ENCODE results near the gene ASIC4.

Gene ASIC4

DNA sequence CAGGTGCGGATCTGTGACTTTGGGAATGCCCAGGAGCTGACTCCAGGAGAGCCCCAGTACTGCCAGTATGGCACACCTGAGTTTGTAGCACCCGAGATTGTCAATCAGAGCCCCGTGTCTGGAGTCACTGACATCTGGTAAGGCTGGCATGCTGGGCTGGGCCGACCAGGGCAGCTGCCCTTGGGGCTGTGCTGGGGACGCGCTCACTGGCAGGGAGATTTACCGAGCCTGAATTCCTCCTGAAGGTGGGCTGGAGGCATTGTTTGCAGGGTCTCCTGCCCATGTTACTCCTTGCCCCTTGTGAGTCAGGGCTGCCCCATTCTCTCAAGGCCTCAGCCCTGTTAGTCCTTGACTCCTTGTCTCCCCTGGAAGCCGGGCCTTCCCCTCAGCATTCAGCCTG, 34.3 kb upstream of the ASIC4 start:
- DNase-seq (ENCODE audit: low read depth) = no peak

GRCh38 chr2:219482674-219483405, 31.4 kb upstream of the ASIC4 start:
- DNase-seq (ENCODE audit: low read depth) = no peak

GRCh38 chr2:219483451-219484342, 30.6 kb upstream of the ASIC4 start:
- no peak for DNase-seq (ENCODE audit: low read depth)

- DNase-seq (ENCODE audit: low read depth) = no peak
Observed at GRCh38 chr2:219484343-219485200, 29.7 kb upstream of the ASIC4 start.

GRCh38 chr2:219485201-219485580, 29.1 kb upstream of the ASIC4 start:
- no peak for DNase-seq (ENCODE audit: low read depth)

GRCh38 chr2:219486380-219486959, 27.8 kb upstream of the ASIC4 start:
- DNase-seq (ENCODE audit: low read depth) = no peak

- no peak for DNase-seq (ENCODE audit: low read depth)
Observed at GRCh38 chr2:219488149-219488843, 26.0 kb upstream of the ASIC4 start.

DNA sequence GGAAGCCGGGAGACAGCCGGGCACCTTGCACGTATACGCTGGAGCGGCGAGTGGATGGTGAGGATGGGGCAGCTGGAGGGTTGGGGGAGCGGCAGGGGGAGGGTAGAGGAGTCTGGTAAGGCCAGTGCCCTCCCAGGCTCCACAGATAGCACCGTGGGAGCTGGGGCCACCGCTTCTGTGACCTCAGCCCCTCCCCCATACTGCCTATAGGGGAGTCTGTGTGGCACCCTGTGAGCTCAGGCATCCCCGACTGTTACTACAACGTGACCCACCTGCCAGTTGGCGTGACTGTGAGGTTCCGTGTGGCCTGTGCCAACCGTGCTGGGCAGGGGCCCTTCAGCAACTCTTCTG, 25.5 kb upstream of the ASIC4 start:
- DNase-seq (ENCODE audit: low read depth) = no peak

GRCh38 chr2:219489315-219489714, 25.0 kb upstream of the ASIC4 start:
- DNase-seq (ENCODE audit: low read depth) = no peak

DNA sequence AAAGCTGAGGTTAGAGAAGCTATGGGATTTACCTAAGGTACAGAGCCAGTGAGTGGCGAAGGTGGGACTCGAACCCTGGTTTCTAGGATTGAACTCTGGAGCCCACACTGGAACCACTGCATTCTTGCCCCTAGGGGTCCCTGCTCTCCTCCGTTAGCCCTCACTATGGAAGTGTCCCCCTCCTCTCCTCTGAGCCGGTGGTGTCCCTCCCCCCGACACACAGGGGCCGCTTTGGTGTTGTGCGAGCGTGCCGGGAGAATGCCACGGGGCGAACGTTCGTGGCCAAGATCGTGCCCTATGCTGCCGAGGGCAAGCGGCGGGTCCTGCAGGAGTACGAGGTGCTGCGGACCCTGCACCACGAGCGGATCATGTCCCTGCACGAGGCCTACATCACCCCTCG, 24.1 kb upstream of the ASIC4 start:
- no peak for DNase-seq (ENCODE audit: low read depth)

- no peak for DNase-seq (ENCODE audit: low read depth)
Observed at GRCh38 chr2:219490600-219491130, 23.6 kb upstream of the ASIC4 start.

DNA sequence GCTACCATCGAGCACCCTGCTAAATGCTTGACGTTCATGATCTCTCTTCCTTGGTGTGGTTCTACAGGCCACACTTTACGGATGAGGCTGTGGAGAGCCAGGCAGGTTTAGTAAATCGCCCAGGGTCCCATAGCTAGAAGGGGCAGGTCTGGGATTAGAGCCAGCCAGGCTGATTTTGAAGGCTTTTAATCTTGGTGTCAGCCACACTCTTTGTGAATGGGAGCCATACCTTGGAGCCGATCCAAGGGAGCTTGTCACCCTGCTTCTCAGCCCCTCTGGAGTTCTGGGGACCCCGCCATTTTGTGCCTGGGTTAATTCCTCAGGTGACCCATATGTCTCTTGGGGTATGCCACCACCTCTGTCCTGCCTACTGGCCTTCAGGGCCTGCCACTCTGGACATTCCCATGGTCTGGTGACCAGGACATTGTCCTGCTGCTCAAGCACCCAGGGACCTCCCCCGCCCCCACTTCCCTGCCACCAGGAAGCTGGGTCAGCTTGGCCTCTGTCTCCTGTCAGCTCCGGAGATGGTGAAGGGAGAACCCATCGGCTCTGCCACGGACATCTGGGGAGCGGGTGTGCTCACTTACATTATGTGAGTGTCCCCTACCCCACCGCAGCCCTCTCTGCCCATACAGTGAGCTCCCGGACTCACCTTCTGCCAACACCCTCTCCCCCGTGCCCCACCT, 22.9 kb upstream of the ASIC4 start:
- no peak for DNase-seq (ENCODE audit: low read depth)

DNA sequence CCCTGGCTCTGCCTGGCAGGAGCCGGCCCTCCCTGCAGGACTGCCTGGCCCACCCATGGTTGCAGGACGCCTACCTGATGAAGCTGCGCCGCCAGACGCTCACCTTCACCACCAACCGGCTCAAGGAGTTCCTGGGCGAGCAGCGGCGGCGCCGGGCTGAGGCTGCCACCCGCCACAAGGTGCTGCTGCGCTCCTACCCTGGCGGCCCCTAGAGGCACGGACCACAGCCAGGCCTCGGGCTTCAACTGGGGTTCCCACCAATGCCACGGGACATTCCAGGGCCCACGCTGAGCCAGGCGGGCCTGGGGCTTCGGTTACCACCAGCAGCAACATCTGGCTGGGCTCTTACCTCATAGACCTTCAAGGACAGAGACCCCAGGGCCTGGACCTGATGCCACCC, 21.7 kb upstream of the ASIC4 start:
- DNase-seq (ENCODE audit: low read depth) = no peak

DNA sequence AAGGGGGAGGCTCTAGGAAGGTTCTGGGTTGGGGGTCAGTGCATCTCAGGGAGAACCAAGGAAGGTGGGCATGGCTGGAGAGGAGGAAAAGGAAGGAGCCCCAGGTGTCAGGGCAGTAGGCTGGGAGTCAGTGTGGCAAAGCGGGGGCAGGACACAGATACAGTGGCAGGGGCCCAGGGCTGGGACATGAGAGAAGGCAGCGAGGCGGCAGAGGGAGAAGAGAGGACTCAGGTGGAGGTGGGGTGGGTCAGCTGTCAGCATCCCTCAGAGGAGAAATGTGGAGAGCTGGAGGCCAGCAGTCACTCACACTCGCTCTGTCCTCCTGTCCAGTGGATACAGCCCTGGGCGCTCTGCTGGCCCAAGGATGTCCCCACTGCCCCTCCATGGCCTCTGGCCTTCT, 21.2 kb upstream of the ASIC4 start:
- DNase-seq (ENCODE audit: low read depth) = no peak

- no peak for DNase-seq (ENCODE audit: low read depth)
Observed at GRCh38 chr2:219494952-219495530, 19.2 kb upstream of the ASIC4 start.

- DNase-seq (ENCODE audit: low read depth) = peak; percentile 24
Observed at GRCh38 chr2:219495531-219496122, 18.7 kb upstream of the ASIC4 start.

GRCh38 chr2:219496247-219496824, 17.9 kb upstream of the ASIC4 start:
- no peak for DNase-seq (ENCODE audit: low read depth)

GRCh38 chr2:219496825-219497494, 17.3 kb upstream of the ASIC4 start:
- DNase-seq (ENCODE audit: low read depth) = no peak

Data from GM04503 (cell line).